GM19099 (cell line): Measurements from ENCODE around the gene CA9.

Experiments used
- POLR2A ChIP-seq: IDR thresholded peaks from 3 replicates; pipeline ENCODE4 v1.6.1; 2011; ENCODE audit warnings: low read depth; ENCODE audit not compliant: insufficient read length; ENCODE audit errors: extremely low read depth

The CA9 gene

DNA sequence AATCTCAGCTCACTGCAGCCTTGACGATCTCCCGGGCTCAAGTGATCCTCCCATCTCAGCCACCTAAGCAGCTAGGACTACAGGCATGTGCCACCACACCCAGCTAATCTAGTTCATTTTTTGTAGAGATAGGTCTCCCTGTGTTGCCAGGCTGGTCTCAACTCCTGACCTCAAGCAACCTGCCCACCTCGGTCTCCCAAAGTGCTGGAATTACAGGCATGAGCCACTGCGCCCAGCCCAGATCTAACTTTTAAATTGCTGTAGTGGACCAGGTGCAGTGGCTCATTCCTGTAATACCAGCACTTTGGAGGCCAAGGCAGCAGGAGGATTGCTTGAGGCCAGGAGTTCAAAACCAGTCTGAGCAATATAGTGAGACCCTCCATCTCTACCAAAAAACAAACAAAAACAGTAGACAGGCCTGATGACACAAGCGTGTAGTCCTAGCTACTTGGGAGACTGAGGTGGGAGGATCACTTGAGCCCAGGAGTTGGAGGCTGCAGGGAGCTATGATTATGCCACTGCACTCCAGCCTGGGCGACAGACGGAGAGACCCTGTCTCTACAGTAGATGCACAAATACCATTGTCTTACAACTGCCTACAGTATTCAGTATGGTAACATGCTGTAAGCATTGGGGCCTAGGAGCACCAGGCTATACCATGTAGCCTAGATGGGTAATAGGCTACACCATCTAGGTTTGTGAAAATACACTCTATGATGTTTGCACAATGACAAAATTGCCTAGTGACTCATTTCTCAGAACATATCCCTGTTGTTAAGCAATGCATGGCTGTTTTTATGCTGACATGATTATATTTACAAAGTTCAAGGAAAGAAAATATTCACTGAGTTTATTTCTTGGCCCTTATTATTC lies 21.5 kb upstream of the CA9 start:
- no peak for TF ChIP-seq POLR2A

- no peak for TF ChIP-seq POLR2A
Observed at GRCh38 chr9:35652829-35653209, 20.9 kb upstream of the CA9 start.

DNA sequence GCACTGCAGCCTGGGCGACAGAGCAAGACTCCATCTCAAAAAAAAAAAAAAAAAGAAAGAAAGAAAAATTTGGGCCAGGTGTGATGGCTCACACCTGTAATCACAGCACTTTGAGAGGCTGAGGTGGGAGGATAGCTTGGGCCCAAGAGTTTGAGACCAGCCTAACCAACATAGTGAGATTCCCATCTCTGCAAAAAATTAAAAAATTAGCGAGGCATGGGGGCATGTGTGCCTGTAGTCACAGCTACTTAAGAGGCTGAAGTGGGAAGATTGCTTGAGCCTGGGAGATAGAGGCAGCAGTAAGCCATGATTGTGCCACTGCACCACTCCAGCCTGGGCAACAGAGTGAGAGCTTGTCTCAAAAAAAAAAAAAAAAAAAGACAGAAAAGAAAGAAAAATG lies 20.1 kb upstream of the CA9 start:
- no peak for TF ChIP-seq POLR2A

GRCh38 chr9:35656348-35656747 lies 17.4 kb upstream of the CA9 start:
- TF ChIP-seq POLR2A = no peak

DNA sequence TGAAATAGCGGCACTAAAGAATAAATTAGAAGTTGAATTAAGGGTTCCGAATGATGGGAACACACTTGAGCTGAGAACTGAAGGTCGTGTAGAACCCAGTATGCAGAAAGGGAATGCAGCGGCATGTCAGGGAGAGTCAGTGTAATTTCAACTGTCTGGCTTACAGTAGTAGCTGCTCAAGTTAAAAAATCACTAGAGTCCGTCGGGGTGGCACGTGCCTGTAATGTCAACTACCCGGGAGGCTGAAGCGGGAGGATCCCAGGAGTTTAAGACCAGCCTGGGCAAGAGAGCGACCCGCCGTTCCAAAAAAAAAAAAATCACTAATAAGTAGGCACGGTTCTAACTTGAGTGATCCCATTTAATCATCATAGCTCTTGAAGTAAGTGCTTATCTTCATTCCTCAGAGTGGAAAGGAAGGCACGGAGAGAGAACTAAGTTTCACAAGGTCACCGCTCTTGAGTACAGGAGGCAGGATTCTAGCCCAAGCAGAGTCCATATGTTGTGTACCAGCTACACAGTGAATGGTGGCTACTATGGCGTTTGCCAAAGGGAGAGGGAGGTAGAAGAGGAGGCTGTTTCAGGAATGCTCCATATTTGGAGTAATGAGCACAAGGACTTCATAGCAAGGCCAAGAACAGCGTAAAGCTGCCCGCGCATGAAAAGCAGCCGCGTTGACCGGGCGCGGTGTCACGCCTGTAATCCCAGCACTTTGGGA lies 16.7 kb upstream of the CA9 start:
- no peak for TF ChIP-seq POLR2A

GRCh38 chr9:35657546-35658136 lies 16.1 kb upstream of the CA9 start, which contains the start of gene RMRP:
TSS of gene RMRP (minus strand) at chr9:35658019.
- TF ChIP-seq POLR2A = peak; percentile 2

- peak; percentile 89 for TF ChIP-seq POLR2A
Observed at GRCh38 chr9:35658137-35658967, 15.4 kb upstream of the CA9 start, which contains the start of gene CCDC107. TSS of gene CCDC107 (plus strand) at chr9:35658292. CDS start at chr9:35658380, 88 bp downstream.

DNA sequence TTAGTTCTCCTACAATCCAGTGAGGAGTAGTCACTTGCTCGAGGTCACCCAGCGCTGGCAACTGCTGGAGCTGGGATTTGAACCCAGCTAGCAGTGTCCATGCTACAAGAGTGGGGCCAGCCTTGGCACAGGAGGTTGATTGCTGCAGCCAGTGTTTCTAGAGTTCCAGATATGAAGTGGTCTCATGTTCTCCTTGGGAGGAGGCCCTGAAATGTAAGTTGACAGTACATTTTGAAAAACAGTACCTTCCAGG lies 14.8 kb upstream of the CA9 start:
- no peak for TF ChIP-seq POLR2A

- TF ChIP-seq POLR2A = no peak
Observed at GRCh38 chr9:35659340-35659739, 14.4 kb upstream of the CA9 start.

- TF ChIP-seq POLR2A = no peak
Observed at GRCh38 chr9:35660966-35661415, 12.7 kb upstream of the CA9 start.

DNA sequence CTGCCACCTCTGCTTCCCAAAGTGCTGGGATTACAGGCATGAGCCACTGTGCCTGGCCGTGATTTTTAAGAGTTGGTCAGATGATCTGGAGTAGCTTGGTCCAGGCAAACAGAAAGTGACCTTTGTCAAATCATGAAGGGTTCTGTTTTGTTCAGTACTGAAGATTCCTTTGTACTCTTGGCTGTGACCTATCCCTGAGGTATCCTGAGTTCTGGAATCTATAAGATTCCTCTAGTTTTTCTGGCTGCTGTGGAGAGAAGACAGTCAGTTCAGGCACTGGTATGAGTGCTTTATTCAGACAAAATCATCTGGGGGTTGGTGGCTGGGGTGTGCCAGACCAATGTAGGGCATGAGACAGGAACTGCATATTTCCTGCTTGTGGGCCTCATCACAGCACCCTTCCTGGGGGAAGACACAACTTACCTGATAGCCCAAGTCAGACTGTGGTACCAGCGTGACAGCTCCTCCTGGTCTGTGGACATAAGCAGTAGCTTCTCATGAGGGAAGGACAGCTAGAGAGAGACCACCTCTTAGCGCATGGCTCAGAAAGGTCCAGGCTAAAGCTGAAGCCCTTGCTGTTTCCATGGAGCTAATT lies 11.9 kb upstream of the CA9 start:
- TF ChIP-seq POLR2A = no peak

DNA sequence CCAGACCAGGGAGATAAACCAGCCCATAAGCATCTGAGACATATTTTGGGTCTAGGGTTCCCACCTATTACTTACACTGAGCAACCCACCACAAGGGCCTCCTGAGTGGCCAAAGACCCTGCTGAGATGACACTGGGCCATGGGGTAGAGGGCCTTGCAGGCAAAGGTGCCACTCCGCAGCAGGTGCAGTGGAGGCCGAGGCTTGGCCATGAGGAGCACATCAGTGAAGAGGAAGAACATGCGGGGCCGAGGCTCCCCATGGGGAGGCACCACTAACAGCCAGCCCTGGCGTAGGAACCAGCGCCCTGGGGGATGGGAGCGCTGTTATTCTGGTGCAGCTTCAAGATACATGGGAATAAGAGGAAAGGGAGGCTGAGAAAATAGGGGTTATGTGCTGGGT lies 11.3 kb upstream of the CA9 start:
- TF ChIP-seq POLR2A = no peak

DNA sequence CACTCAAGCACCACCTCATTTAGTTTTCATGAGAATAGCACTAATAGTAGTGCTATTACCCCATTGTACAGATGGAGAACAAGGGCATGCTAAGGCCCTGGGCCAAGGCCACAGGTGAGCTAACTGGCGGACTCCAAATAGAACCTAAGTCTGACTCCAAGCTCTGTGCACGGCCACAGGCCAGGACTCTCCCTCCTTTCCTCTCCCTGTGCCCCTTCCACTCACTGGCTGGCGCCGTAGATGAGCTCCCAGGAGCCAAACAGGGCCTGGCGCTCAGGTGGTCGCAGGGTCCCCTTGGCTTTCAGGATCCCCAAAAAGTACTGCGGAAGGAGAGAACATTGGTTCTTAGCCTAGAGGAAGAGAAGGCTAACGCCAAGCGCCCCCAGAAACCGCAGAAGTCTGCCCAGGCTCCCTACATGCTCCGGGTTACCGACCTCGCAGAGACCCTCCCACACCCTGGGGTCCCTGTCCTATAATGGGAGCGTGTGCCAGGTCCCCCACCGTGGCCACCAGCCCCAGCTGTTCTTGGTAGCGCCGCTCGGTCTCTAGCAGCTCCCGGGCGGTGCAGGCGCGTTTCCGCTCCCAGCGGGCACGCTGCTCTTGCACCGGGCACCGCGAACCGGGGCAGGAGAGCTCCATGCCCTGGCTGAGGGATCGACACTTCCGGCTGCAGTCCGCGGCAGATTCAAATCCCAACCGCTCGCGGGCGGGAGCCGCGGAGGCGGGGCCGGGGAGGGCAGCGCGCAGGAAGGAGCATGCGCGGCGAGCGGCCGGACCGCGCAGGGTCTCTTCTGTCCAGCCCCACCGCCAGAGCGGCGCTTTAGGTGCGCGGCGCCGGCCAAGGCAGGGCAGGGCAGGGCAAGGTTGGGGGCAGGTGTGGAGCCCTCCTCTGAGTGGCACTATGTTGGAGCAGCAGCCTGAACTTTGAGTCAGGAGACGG lies 8.9 kb upstream of the CA9 start, which contains the start of gene ARHGEF39:
Gene ARHGEF39 (minus strand): TSS at position 665 of the 940 bp plus-strand sequence. CDS start 26 bp downstream, at position 639.
- TF ChIP-seq POLR2A = peak; percentile 80
